ENCODE results near the gene SLC6A1. TPM values are rescaled to one million over a fixed set of nuclear protein-coding genes. Genes with fewer than 3 reads are reported as not detected.

Gene SLC6A1
- total RNA-seq, 1 donor from 2014 or later, result 2.0 TPM

DNA sequence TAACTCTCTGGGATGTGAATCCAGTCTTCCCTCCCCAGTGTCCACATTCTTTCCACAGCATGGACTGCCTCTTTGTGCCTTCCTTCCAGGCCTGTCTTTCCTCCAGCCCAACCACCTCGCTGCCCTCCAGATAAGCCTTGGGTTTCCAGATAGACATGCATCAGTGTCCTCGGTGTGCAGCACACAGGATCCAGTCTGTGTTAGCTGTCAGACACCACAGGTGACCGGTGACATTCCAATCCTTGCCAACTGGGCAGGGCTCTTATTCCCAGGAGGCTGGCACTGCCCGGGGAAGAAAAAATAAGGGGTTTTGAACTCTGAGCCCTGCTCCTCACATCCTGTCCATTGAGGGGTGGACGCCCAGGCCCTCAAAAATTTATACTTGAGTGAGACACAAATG lies 6.0 kb upstream of the SLC6A1 start:
- Mint-ChIP-seq H3K4me1 (ENCODE audit: low read depth) (peaks cover 20% of the 10 kb centered on the region), H3K27me3 (ENCODE audit: low read depth) (peaks cover 49% of the 10 kb centered on the region), H3K4me3 (ENCODE audit: unreplicated experiment) (no peak overlapping the region), H3K9me3 (ENCODE audit: low read depth) (no peaks in the 10 kb centered on the region), H3K27ac (ENCODE audit: unreplicated experiment) (no peak overlapping the region), H3K36me3 (ENCODE audit: low read depth) (no peaks in the 10 kb centered on the region)
- DNase-seq (ENCODE audit: low spot score), result no peak
- no peak for TF ChIP-seq CTCF (IDR thresholded peaks at IDR 0.05)

DNA sequence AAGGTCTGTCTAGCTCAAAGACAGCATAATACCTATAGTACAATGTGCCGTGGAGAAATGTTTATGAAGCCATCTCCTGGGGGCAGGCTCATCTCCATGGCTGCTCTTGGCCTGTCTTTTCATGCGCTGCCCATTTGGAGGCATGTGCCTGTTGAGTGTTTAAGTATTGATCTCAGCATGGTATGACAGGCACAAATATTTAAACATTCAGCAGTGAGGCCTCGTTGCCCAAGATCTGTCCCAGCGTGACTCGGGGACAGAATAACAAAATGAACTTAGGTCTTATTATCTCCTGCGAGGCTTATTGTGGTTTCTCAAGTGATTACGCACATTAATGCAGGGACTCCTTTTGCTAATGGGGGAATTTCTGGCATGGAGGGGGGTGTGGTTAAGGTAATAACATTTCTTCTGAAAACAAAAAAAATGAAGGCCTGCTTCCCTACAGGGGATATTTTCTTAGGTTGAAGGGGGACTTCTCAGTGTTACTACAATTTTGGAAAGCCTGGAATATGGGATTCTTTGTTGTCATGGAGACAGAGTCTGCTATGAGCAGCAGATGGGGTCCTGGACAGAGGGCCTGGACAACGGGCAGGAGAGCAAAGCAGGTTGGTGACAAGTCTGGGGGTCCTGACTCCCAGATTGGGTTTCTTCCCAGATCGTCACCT lies 4.4 kb upstream of the SLC6A1 start:
- no peak for TF ChIP-seq CTCF (IDR thresholded peaks at IDR 0.05)
- DNase-seq (ENCODE audit: low spot score), result no peak
- Mint-ChIP-seq H3K27ac (ENCODE audit: unreplicated experiment) (no peak overlapping the region), H3K36me3 (ENCODE audit: low read depth) (no peaks in the 10 kb centered on the region), H3K9me3 (ENCODE audit: low read depth) (no peaks in the 10 kb centered on the region), H3K4me3 (ENCODE audit: unreplicated experiment) (no peak overlapping the region), H3K27me3 (ENCODE audit: low read depth) (peaks cover 57% of the 10 kb centered on the region), H3K4me1 (ENCODE audit: low read depth) (peaks cover 10% of the 10 kb centered on the region)

DNA sequence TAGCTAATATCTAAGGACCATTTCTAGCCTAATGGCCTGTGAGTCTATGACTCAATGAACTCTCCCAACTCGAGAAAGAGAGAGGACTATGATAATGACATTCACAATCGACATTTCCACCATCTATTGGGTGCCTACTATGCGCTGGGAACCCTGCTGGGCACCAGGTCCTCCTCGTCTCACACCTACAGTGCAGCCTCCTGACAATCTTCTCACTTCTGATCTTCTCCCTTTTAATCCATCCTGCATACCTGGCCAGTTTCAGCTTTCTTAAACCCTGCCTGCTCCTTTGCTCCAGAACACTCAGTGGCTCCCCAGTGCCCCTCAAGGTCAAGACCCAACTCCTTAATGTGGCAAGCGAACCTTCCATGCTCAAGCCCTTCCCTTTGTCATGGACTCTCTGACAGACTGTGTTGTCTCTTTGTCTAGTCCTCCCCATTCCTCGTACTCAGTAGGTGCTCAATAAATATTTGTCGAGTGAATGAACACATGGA lies 3.5 kb upstream of the SLC6A1 start:
- no peak for DNase-seq (ENCODE audit: low spot score)
- Mint-ChIP-seq H3K36me3 (ENCODE audit: low read depth) (no peaks in the 10 kb centered on the region), H3K4me1 (ENCODE audit: low read depth) (peaks cover 11% of the 10 kb centered on the region), H3K9me3 (ENCODE audit: low read depth) (no peaks in the 10 kb centered on the region), H3K4me3 (ENCODE audit: unreplicated experiment) (no peak overlapping the region), H3K27me3 (ENCODE audit: low read depth) (peaks cover 63% of the 10 kb centered on the region), H3K27ac (ENCODE audit: unreplicated experiment) (no peak overlapping the region)
- no peak for TF ChIP-seq CTCF (IDR thresholded peaks at IDR 0.05)

GRCh38 chr3:10992943-10993728 lies 588 bp downstream of the SLC6A1 start:
- no peak for DNase-seq (ENCODE audit: low spot score)
- TF ChIP-seq CTCF (IDR thresholded peaks at IDR 0.05), result no peak
- H3K9me3 Mint-ChIP-seq (ENCODE audit: low read depth), result no peaks in the 10 kb centered on the region
- peaks cover 11% of the 10 kb centered on the region for H3K4me1 Mint-ChIP-seq (ENCODE audit: low read depth)
- no peak overlapping the region for H3K27ac Mint-ChIP-seq (ENCODE audit: unreplicated experiment)
- H3K27me3 Mint-ChIP-seq (ENCODE audit: low read depth), result peaks cover 77% of the 10 kb centered on the region
- peak overlapping the region; percentile 52 for H3K4me3 Mint-ChIP-seq (ENCODE audit: unreplicated experiment)
- H3K36me3 Mint-ChIP-seq (ENCODE audit: low read depth), result no peaks in the 10 kb centered on the region

DNA sequence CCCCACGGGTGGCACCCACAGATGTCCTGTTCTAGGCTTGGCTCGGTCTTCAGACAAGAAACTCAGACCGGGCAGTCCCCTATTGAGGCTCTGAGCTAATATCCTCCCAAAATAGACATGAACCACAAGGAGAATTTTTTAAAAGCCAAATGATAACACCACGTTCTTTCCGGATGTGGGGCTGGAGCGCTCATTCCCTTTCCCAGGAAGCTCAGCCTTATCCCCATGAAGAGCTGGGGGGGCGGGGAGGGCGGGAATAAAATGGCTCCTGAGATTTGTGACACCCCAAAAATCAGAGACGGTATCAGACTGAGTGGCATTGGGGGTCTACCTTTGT lies 1.1 kb downstream of the SLC6A1 start:
- no peak for DNase-seq (ENCODE audit: low spot score)
- Mint-ChIP-seq H3K27me3 (ENCODE audit: low read depth) (peaks cover 77% of the 10 kb centered on the region), H3K27ac (ENCODE audit: unreplicated experiment) (no peak overlapping the region), H3K4me3 (ENCODE audit: unreplicated experiment) (peak overlapping the region; percentile 52), H3K4me1 (ENCODE audit: low read depth) (peaks cover 11% of the 10 kb centered on the region), H3K9me3 (ENCODE audit: low read depth) (no peaks in the 10 kb centered on the region), H3K36me3 (ENCODE audit: low read depth) (no peaks in the 10 kb centered on the region)
- TF ChIP-seq CTCF (IDR thresholded peaks at IDR 0.05), result no peak

Measured in chondrocyte (in vitro differentiated cells).